ENCODE data around the gene BLACAT1. TPM values are rescaled to one million over a fixed set of nuclear protein-coding genes. Genes with fewer than 3 reads are reported as not detected.

BLACAT1 gene
- total and polyA plus RNA-seq, 2 of the 8 experiments (the other 6 are each of a cell fraction or from before 2014, with no cell fraction given) = 3.5 to 10.5 TPM

DNA sequence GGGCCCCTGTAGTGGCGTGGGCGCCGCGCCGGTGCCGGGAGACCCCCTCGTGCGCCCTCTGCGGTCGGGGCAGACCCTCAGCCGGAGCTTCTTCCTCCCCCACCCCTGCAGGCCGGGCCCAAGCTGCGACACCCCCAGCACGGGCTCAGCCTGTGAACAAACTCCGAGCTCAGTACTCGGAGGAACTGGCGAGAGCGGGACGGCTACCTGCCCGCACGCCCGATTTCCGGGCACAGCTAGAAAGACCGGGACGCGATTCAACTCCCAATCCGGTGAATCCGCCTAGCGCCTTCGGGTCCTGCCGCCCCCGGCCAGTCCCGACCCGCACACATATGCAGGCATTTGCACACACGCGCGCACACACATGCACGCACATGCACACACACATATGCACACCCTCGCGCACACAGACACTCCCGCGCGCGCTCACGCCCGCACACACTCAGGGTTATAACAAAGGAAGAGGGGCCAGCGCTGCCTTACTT is 580 bp upstream of the BLACAT1 start:
- peak overlapping the region; percentile 62 to 89 for H3K4me2 ChIP-seq (ENCODE audit: insufficient read depth in 1 of 2, low read depth in 2 of 2, low read length in 2 of 2)
- H3K79me2 ChIP-seq (ENCODE audit: control insufficient read depth in 1 of 2, insufficient read depth in 2 of 2, low read length in 2 of 2) = peaks cover 0 to 11% of the 10 kb centered on the region in 2 experiments; a peak in 2 of 4 replicates
- peaks cover 12 to 47% (median 23%) of the 10 kb centered on the region in 4 experiments for H3K4me1 ChIP-seq (replicated peaks in 1 of 4; ENCODE audit: control insufficient read depth in 3 of 4, insufficient read depth in 4 of 4, low read length in 3 of 4)
- H4K20me1 ChIP-seq (replicated peaks in 1 of 2; ENCODE audit: control insufficient read depth in 1 of 2, insufficient read depth in 2 of 2, low read length in 2 of 2) = peaks cover 0 to 5% of the 10 kb centered on the region in 2 experiments
- H2BK20ac ChIP-seq (ENCODE audit: low read length) = no peak overlapping the region
- H4K8ac ChIP-seq (ENCODE audit: extremely low read depth, insufficient read depth, low read length) = peak overlapping the region; percentile 93
- H3K23ac ChIP-seq (ENCODE audit: insufficient read length) = no peak overlapping the region
- H3K79me1 ChIP-seq (ENCODE audit: low read depth, low read length) = peaks cover 3% of the 10 kb centered on the region; the same call in 1 of the 2 replicates
- ChIA-PET CTCF (ENCODE audit: partially characterized antibody) (interaction anchor here (0.6 to 30.2 kb wide), 15 partner anchors 10 to 137 kb away, joined by 3 to 767 read pairs (median 4); partner anchors contain the start of gene LEMD1), POLR2A (ENCODE audit: partially characterized antibody) (interaction anchor here (0.8 to 7.7 kb wide), 21 partner anchors 8 to 155 kb away, joined by 3 to 220 read pairs (median 4); partner anchors contain the start of gene CDK18)
- DNase-seq (ENCODE audit: low read depth in 1 of 2, low spot score in 2 of 2) = peak in 1 of 2 experiments; percentile 76
- peak overlapping the region; percentile 67 for H2BK120ac ChIP-seq (replicated peaks; ENCODE audit: low read depth, low read length)
- H3K27me3 ChIP-seq (replicated peaks in 1 of 4; ENCODE audit: control insufficient read depth in 3 of 4, extremely low read depth in 1 of 4, insufficient read depth in 3 of 4, low read length in 3 of 4) = peaks cover 0 to 2% (median 0%) of the 10 kb centered on the region in 4 experiments; a peak in 2 of 7 replicates
- no peaks in the 10 kb centered on the region for H3K9me3 ChIP-seq (ENCODE audit: insufficient read depth in 2 of 2, low read depth in 1 of 2, low read length in 1 of 2)
- H4K5ac ChIP-seq (ENCODE audit: insufficient read length, low read depth, low read length) = peak overlapping the region; percentile 16
- H3K36me3 ChIP-seq (ENCODE audit: control insufficient read depth in 2 of 4, insufficient read depth in 4 of 4, low read length in 3 of 4) = peaks cover 0 to 7% (median 1%) of the 10 kb centered on the region in 4 experiments; a peak in 1 of 8 replicates
- no peak overlapping the region for H2AFZ ChIP-seq (ENCODE audit: low read length)
- peak overlapping the region; percentile 99; the same call in 1 of the 2 replicates for H2BK12ac ChIP-seq (ENCODE audit: low read depth, low read length)
- H2BK5ac ChIP-seq (ENCODE audit: low read depth, low read length) = peak overlapping the region; percentile 94; the same call in 1 of the 2 replicates
- H3K4me3 ChIP-seq (ENCODE audit: extremely low read depth in 1 of 4, insufficient read depth in 2 of 4, low read depth in 3 of 4, low read length in 4 of 4) = peak overlapping the region; percentile 75 to 88 (median 83)
- no peak for FAIRE-seq
- H2BK15ac ChIP-seq (ENCODE audit: low read length) = peak overlapping the region; percentile 95; the same call in 1 of the 2 replicates
- H3K56ac ChIP-seq (replicated peaks; ENCODE audit: insufficient read length, low read depth, low read length) = peak overlapping the region; percentile 84
- H2AK5ac ChIP-seq (ENCODE audit: low read depth, low read length) = 0 out of 2 replicates have a peak overlapping the region, but pooled peaks have one; percentile 83
- WGBS, 2 experiments (ENCODE audit: extremely low coverage in 1 of 2, insufficient coverage in 1 of 2, insufficient read length in 1 of 2, insufficient replicate concordance in 2 of 2, low coverage in 1 of 2, low lambda C conversion rate in 2 of 2, missing lambda C conversion rate in 1 of 2) = 0% methylated on average over 43 of the region's 47 CpGs; no CpG with 5 or more reads in 1 of the 2 experiments
- H3K18ac ChIP-seq (ENCODE audit: extremely low read depth, low read length) = peak overlapping the region; percentile 97
- H3K4ac ChIP-seq (replicated peaks; ENCODE audit: insufficient read length, low read depth, low read length) = peak overlapping the region; percentile 73
- H3K27ac ChIP-seq (ENCODE audit: low read depth, low read length) = peak overlapping the region; percentile 25; the same call in 1 of the 2 replicates
- peak overlapping the region; percentile 98 for H4K91ac ChIP-seq (replicated peaks; ENCODE audit: insufficient read length, low read length)
- H3K23me2 ChIP-seq (ENCODE audit: low read depth, low read length) = peaks cover 14% of the 10 kb centered on the region
- peak overlapping the region; percentile 62 to 77 (median 76) for H3K9ac ChIP-seq (replicated peaks in 1 of 4; ENCODE audit: extremely low read depth in 1 of 4, low read depth in 3 of 4, low read length in 3 of 4)
- no peak overlapping the region for H3K14ac ChIP-seq (ENCODE audit: insufficient read length)
- TF ChIP-seq POU5F1 (IDR thresholded peaks at IDR 0.05; ENCODE audit: low read depth, low read length) (no peak), PHF8 (conservative IDR thresholded peaks at IDR 0.05; ENCODE audit: low read depth, low read length) (peak; percentile 47; the same call in 1 of the 2 replicates), BCL11A (IDR thresholded peaks at IDR 0.05; ENCODE audit: low read depth in 2 of 2, low read length in 2 of 2) (no peak), NANOG (IDR thresholded peaks at IDR 0.05; ENCODE audit: insufficient read depth, low read depth, low read length, poor library complexity, severe bottlenecking) (no peak), RBBP5 (IDR thresholded peaks at IDR 0.05; ENCODE audit: borderline replicate concordance, low read depth, low read length) (no peak), SUZ12 (IDR thresholded peaks at IDR 0.05; ENCODE audit: low read length) (no peak), KDM5A (IDR thresholded peaks at IDR 0.05; ENCODE audit: low read length) (no peak), JUND (IDR thresholded peaks at IDR 0.05; ENCODE audit: low read length) (no peak), RNF2 (IDR thresholded peaks at IDR 0.05; ENCODE audit: borderline replicate concordance, low read depth, low read length, missing control alignments, poor library complexity, severe bottlenecking) (no peak), SP2 (IDR thresholded peaks at IDR 0.05; ENCODE audit: low read length) (no peak)
- TF ChIP-seq, protein P1, sequence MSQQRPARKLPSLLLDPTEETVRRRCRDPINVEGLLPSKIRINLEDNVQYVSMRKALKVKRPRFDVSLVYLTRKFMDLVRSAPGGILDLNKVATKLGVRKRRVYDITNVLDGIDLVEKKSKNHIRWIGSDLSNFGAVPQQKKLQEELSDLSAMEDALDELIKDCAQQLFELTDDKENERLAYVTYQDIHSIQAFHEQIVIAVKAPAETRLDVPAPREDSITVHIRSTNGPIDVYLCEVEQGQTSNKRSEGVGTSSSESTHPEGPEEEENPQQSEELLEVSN (IDR thresholded peaks at IDR 0.05) = no peak
